GM12878 (cell line): ENCODE data around the gene NXN. TPM values are rescaled to one million over a fixed set of nuclear protein-coding genes. Genes with fewer than 3 reads are reported as not detected.

Experiments
- ATAC-seq: fragments of 200-7000 bp; cut with Tn5 transposase; 3 replicates; pipeline ENCODE4 v1.9.1; 2020; ENCODE audit warnings: mild to moderate bottlenecking, moderate library complexity
- BruUV-seq: library from RNA; stranded (reverse); fragments of 400-500 nt; replicated peaks from 2 replicates; lab custom pipeline; 2021; lab: Mats Ljungman, UMichigan
- CTCF ChIA-PET: fragments of 300-600 bp; sonication (Branson Sonifier 250); formaldehyde crosslinking; extraction: SDS; loops from one replicate; lab custom pipeline; 2021; ENCODE audit warnings: inconsistent platforms; lab: Yijun Ruan, JAX
- POLR2A ChIA-PET: fragments of 350-600 bp; formaldehyde crosslinking; extraction: SDS; loops from one replicate; lab custom pipeline; 2021; ENCODE audit warnings: inconsistent platforms; lab: Charles Lee
- RAD21 ChIA-PET: fragments of 300-600 bp; sonication (Branson Sonifier 250); formaldehyde crosslinking; loops from one replicate; lab custom pipeline; 2023; ENCODE audit warnings: antibody characterized with exemption; ENCODE audit not compliant: unreplicated experiment; lab: Charles Lee
- SMC1A ChIA-PET: fragments of 300-600 bp; sonication (Branson Sonifier 250); formaldehyde crosslinking; loops from one replicate; lab custom pipeline; 2023; ENCODE audit not compliant: unreplicated experiment, uncharacterized antibody; lab: Charles Lee
- DNase-seq: peaks from one replicate; pipeline ENCODE4 v3.0.0-alpha.2; 2011; ENCODE audit warnings: low read depth, low spot score
- FAIRE-seq: peaks from 3 replicates; lab custom pipeline; 2011; peaks lifted over from hg19 to GRCh38; lab: Jason Lieb, UNC
- H2AFZ ChIP-seq: 2 replicates; pipeline ENCODE4 v1.6.0; 2011; ENCODE audit warnings: low read depth, low read length, control low read depth; ENCODE audit not compliant: control insufficient read depth
- H3K27ac ChIP-seq: 2 replicates; pipeline ENCODE4 v1.5.1; 2011; ENCODE audit warnings: control low read depth; ENCODE audit not compliant: control insufficient read depth, insufficient read depth
- H3K27me3 ChIP-seq, 2 experiments: replicated peaks in 1 of 2; 2 replicates each; pipeline versions ENCODE4 v1.6.0 to v1.6.1; 2011; ENCODE audit warnings: low read length in 1 of 2; ENCODE audit not compliant: control insufficient read depth in 2 of 2, insufficient read depth in 2 of 2
- H3K36me3 ChIP-seq, 2 experiments: 2 replicates each; pipeline ENCODE4 v1.5.1; 2011; ENCODE audit warnings: low read length in 1 of 2; ENCODE audit not compliant: control insufficient read depth in 2 of 2, insufficient read depth in 2 of 2
- H3K4me1 ChIP-seq: 2 replicates; pipeline ENCODE4 v1.6.1; 2011; ENCODE audit warnings: mild to moderate bottlenecking, low read length, moderate library complexity, mixed read lengths; ENCODE audit not compliant: control insufficient read depth, insufficient read depth
- H3K4me2 ChIP-seq: 2 replicates; pipeline ENCODE4 v1.6.0; 2011; ENCODE audit warnings: control low read depth; ENCODE audit not compliant: control insufficient read depth, insufficient read depth
- H3K4me3 ChIP-seq: fragments of 200-600 bp; sonication (generic); 2 replicates; pipeline ENCODE4 v1.5.1; 2016
- H3K79me2 ChIP-seq: 2 replicates; pipeline ENCODE4 v1.6.0; 2011; ENCODE audit warnings: low read length; ENCODE audit not compliant: control insufficient read depth, insufficient read depth
- H3K9ac ChIP-seq: 2 replicates; pipeline ENCODE4 v1.8.0; 2011; ENCODE audit warnings: low read length, control low read depth, mixed read lengths; ENCODE audit not compliant: control insufficient read depth, insufficient read depth
- H3K9me3 ChIP-seq: replicated peaks from 3 replicates; pipeline ENCODE4 v1.5.1; 2011; ENCODE audit warnings: mild to moderate bottlenecking, low read length; ENCODE audit not compliant: control insufficient read depth, insufficient read depth
- H4K20me1 ChIP-seq: 2 replicates; pipeline ENCODE4 v1.6.0; 2011; ENCODE audit not compliant: control insufficient read depth, insufficient read depth
- BMI1 ChIP-seq: fragments of 450-650 bp; IDR thresholded peaks from 2 replicates; pipeline ENCODE4 v1.6.1; 2016; ENCODE audit warnings: mild to moderate bottlenecking, moderate library complexity, borderline replicate concordance
- BRCA1 ChIP-seq: IDR thresholded peaks from 2 replicates; pipeline ENCODE4 v1.6.1; 2011; ENCODE audit warnings: low read depth, low read length, improper control_type of control experiment
- CEBPB ChIP-seq, 2 experiments: fragments of 150-350 bp in 1 of 2; IDR thresholded peaks; 2 replicates each; pipeline ENCODE4 v1.6.1; 2012 to 2014; ENCODE audit warnings: low read depth in 2 of 2, low read length in 2 of 2, borderline replicate concordance in 1 of 2, inconsistent platforms in 1 of 2
- CEBPZ ChIP-seq: fragments of 150-350 bp; IDR thresholded peaks from 2 replicates; pipeline ENCODE4 v1.6.1; 2016; ENCODE audit warnings: low read depth, low read length
- CREB1 ChIP-seq: IDR thresholded peaks from 2 replicates; pipeline ENCODE4 v1.6.1; 2012; ENCODE audit warnings: low read depth, mild to moderate bottlenecking, inconsistent platforms
- CUX1 ChIP-seq: IDR thresholded peaks from 2 replicates; pipeline ENCODE4 v1.6.1; 2012; ENCODE audit warnings: improper control_type of control experiment, low read depth, low read length; ENCODE audit not compliant: insufficient replicate concordance
- FOXK2 ChIP-seq: fragments of 450-650 bp; IDR thresholded peaks from 2 replicates; pipeline ENCODE4 v1.6.1; 2017; ENCODE audit warnings: mild to moderate bottlenecking, moderate library complexity
- MXI1 ChIP-seq: fragments of 150-350 bp; IDR thresholded peaks from 2 replicates; pipeline ENCODE4 v1.6.1; 2011; ENCODE audit warnings: low read depth, mild to moderate bottlenecking, inconsistent platforms, low read length, improper control_type of control experiment
- RFX5 ChIP-seq: IDR thresholded peaks from 2 replicates; pipeline ENCODE4 v1.6.1; 2011; ENCODE audit warnings: low read depth, low read length, improper control_type of control experiment
- SIN3A ChIP-seq: IDR thresholded peaks from 2 replicates; pipeline ENCODE4 v1.6.1; 2012; ENCODE audit warnings: low read depth, low read length, improper control_type of control experiment
- SREBF2 ChIP-seq: IDR thresholded peaks from 2 replicates; pipeline ENCODE4 v1.6.1; 2012; ENCODE audit warnings: mild to moderate bottlenecking, low read length
- SRF ChIP-seq, 2 experiments: IDR thresholded peaks; 2 replicates each; pipeline ENCODE4 v1.6.1; 2011; ENCODE audit warnings: low read depth in 2 of 2, low read length in 2 of 2, mild to moderate bottlenecking in 1 of 2, moderate library complexity in 1 of 2
- ZBTB11 ChIP-seq: fragments of 450-650 bp; formaldehyde crosslinking; IDR thresholded peaks from 2 replicates; pipeline ENCODE4 v1.5.0; 2022; ENCODE audit warnings: mild to moderate bottlenecking, missing genetic modification characterization
- WGBS: methylation state at CpG from one replicate; pipeline ENCODE4 v1.1.6; 2016; ENCODE audit warnings: low lambda C conversion rate; ENCODE audit not compliant: insufficient replicate concordance, insufficient coverage; ENCODE audit errors: missing lambda C conversion rate; 5-methylcytosine and 5-hydroxymethylcytosine counted together
- in situ Hi-C: fragments of 300-500 bp; cut with MboI; formaldehyde crosslinking; loops from 9 replicates; pipeline ENCODE4 v1.14.3; 2018; ENCODE audit warnings: mixed read lengths
- intact Hi-C: fragments of 100-400 bp; cut with micrococcal nuclease; formaldehyde crosslinking; loops from one replicate; pipeline ENCODE4 v1.14.2; 2022; ENCODE audit not compliant: unreplicated experiment
- polyA plus RNA-seq, 11 experiments: library from polyadenylated mRNA; depleted of rRNA in 4 of 11; unstranded in 6 of 11; stranded (reverse) in 5 of 11; fragments of >200 nt; fragmentation: Nextera tagmentation in 4 of 11; fragmentation: Illumina TruSeq in 1 of 11; extraction: Ambion mirVana in 4 of 11; extraction: Trizol in 1 of 11; gene quantifications; 1 replicate in 1 of 11; 2 replicates in 10 of 11; pipeline versions ENCODE4 v1.2.1 to v1.2.3, GENCODE V29; 2011 to 2016; ENCODE audit warnings: inconsistent platforms in 2 of 11, missing spikeins in 2 of 11, low read depth in 1 of 11
- total RNA-seq, 4 experiments: library from RNA; depleted of rRNA in 3 of 4; stranded (reverse); fragments of >200 nt in 3 of 4; fragmentation: Illumina TruSeq in 1 of 4; extraction: Trizol in 1 of 4; gene quantifications; 2 replicates each; pipeline versions ENCODE4 v1.2.1 to v1.2.3, GENCODE V29; 2013 to 2021

NXN gene
- total and polyA plus RNA-seq, 10 of the 15 experiments (the other 5 are each of a cell fraction or from before 2014, with no cell fraction given), result 0.04 to 1.2 (median 0.30) TPM

- H2AFZ ChIP-seq, result no peak overlapping the region
- ChIA-PET CTCF (no interaction called here), SMC1A (no interaction called here), POLR2A (interaction anchor here (1.5 kb wide), 1 partner anchor 12 kb away, joined by 3 read pairs; no protein-coding TSS in a partner anchor), RAD21 (no interaction called here)
- no peaks in the 10 kb centered on the region for H3K9me3 ChIP-seq
- H3K4me2 ChIP-seq, result no peak overlapping the region
- BruUV-seq, result no TSS peak
- in situ Hi-C loops, result no loop called here
- H3K4me3 ChIP-seq, result no peak overlapping the region
- H3K79me2 ChIP-seq, result no peaks in the 10 kb centered on the region
- H3K9ac ChIP-seq, result no peak overlapping the region
- H3K27me3 ChIP-seq, result no peaks in the 10 kb centered on the region; a peak in 3 of 4 replicates
- no peaks in the 10 kb centered on the region for H4K20me1 ChIP-seq
- no peak for FAIRE-seq
- no peaks in the 10 kb centered on the region for H3K36me3 ChIP-seq
- no peak for ATAC-seq
- no peak overlapping the region for H3K27ac ChIP-seq
- intact Hi-C loops, result no loop called here
- no peaks in the 10 kb centered on the region for H3K4me1 ChIP-seq
- 46% methylated on average over 19 of the region's 19 CpGs for WGBS
- no peak for DNase-seq
- TF ChIP-seq MXI1, result no peak
- TF ChIP-seq ZBTB11 (CRISPR knock-in tag), result no peak
- no peak for TF ChIP-seq BMI1
- TF ChIP-seq SRF (IDR thresholded peaks at IDR 0.05; ENCODE audit: low read depth in 2 of 2, low read length in 2 of 2), result no peak
- TF ChIP-seq CEBPZ, result no peak
- TF ChIP-seq SREBF2, result no peak
- TF ChIP-seq SIN3A, result no peak
- TF ChIP-seq BRCA1, result no peak
- TF ChIP-seq RFX5, result no peak
- no peak for TF ChIP-seq CUX1
- TF ChIP-seq CREB1, result no peak
- no peak for TF ChIP-seq CEBPB (IDR thresholded peaks at IDR 0.05; ENCODE audit: borderline replicate concordance in 1 of 2, low read depth in 2 of 2, low read length in 2 of 2)
- no peak for TF ChIP-seq FOXK2
These were observed 62.2 kb downstream of the NXN start for GRCh38 chr17:917391-917811.
